Measurements from ENCODE around the gene PPP2R2D. TPM values are rescaled to one million over a fixed set of nuclear protein-coding genes. Genes with fewer than 3 reads are reported as not detected.

Gene PPP2R2D
- total RNA-seq, 1 donor = 23.9 TPM

GRCh38 chr10:131972474-131973071 lies 71.8 kb downstream of the PPP2R2D start:
- H3K9me3 ChIP-seq (ENCODE audit: low read depth, low read length) = no peaks in the 10 kb centered on the region
- DNase-seq (ENCODE audit: insufficient read length, low spot score, missing footprints) = peak; percentile 92
- H3K36me3 ChIP-seq (ENCODE audit: insufficient read depth, low read length) = peaks cover 30% of the 10 kb centered on the region
- no peak overlapping the region for H3K27ac ChIP-seq (ENCODE audit: low read depth, low read length)
- TF ChIP-seq, protein P1, sequence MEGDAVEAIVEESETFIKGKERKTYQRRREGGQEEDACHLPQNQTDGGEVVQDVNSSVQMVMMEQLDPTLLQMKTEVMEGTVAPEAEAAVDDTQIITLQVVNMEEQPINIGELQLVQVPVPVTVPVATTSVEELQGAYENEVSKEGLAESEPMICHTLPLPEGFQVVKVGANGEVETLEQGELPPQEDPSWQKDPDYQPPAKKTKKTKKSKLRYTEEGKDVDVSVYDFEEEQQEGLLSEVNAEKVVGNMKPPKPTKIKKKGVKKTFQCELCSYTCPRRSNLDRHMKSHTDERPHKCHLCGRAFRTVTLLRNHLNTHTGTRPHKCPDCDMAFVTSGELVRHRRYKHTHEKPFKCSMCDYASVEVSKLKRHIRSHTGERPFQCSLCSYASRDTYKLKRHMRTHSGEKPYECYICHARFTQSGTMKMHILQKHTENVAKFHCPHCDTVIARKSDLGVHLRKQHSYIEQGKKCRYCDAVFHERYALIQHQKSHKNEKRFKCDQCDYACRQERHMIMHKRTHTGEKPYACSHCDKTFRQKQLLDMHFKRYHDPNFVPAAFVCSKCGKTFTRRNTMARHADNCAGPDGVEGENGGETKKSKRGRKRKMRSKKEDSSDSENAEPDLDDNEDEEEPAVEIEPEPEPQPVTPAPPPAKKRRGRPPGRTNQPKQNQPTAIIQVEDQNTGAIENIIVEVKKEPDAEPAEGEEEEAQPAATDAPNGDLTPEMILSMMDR (IDR thresholded peaks at IDR 0.05; ENCODE audit: extremely low read depth, low read depth, low read length) = no peak
- peaks cover 60% of the 10 kb centered on the region for H3K79me2 ChIP-seq (ENCODE audit: insufficient read depth, low read length)
- H3K27me3 ChIP-seq (ENCODE audit: insufficient read depth, low read length) = no peaks in the 10 kb centered on the region
- H2AFZ ChIP-seq (ENCODE audit: low read length) = no peak overlapping the region
- H3K4me1 ChIP-seq (ENCODE audit: insufficient read depth, low read length) = peaks cover 10% of the 10 kb centered on the region
- peak overlapping the region; percentile 42 for H3K4me3 ChIP-seq (ENCODE audit: insufficient read depth, low read length)
- peaks cover 34% of the 10 kb centered on the region for H4K20me1 ChIP-seq (ENCODE audit: insufficient read depth, low read length)
- H3K4me2 ChIP-seq (ENCODE audit: insufficient read depth, low read length) = peak overlapping the region; percentile 72

GRCh38 chr10:131973160-131973951 lies 72.5 kb downstream of the PPP2R2D start:
- DNase-seq (ENCODE audit: insufficient read length, low spot score, missing footprints) = no peak
- peaks cover 68% of the 10 kb centered on the region for H3K79me2 ChIP-seq (ENCODE audit: insufficient read depth, low read length)
- H3K4me3 ChIP-seq (ENCODE audit: insufficient read depth, low read length) = peak overlapping the region; percentile 30
- no peaks in the 10 kb centered on the region for H3K27me3 ChIP-seq (ENCODE audit: insufficient read depth, low read length)
- H3K4me1 ChIP-seq (ENCODE audit: insufficient read depth, low read length) = peaks cover 10% of the 10 kb centered on the region
- H4K20me1 ChIP-seq (ENCODE audit: insufficient read depth, low read length) = peaks cover 35% of the 10 kb centered on the region
- H3K9me3 ChIP-seq (ENCODE audit: low read depth, low read length) = no peaks in the 10 kb centered on the region
- H3K4me2 ChIP-seq (ENCODE audit: insufficient read depth, low read length) = peak overlapping the region; percentile 72
- no peak overlapping the region for H2AFZ ChIP-seq (ENCODE audit: low read length)
- H3K27ac ChIP-seq (ENCODE audit: low read depth, low read length) = no peak overlapping the region
- TF ChIP-seq, protein P1 (IDR thresholded peaks at IDR 0.05; ENCODE audit: extremely low read depth, low read depth, low read length) = no peak
- H3K36me3 ChIP-seq (ENCODE audit: insufficient read depth, low read length) = peaks cover 30% of the 10 kb centered on the region

- TF ChIP-seq, protein P1 (IDR thresholded peaks at IDR 0.05; ENCODE audit: extremely low read depth, low read depth, low read length) = no peak
- Histone ChIP-seq H3K4me3 (ENCODE audit: insufficient read depth, low read length) (no peak overlapping the region), H2AFZ (ENCODE audit: low read length) (no peak overlapping the region), H3K79me2 (ENCODE audit: insufficient read depth, low read length) (peaks cover 77% of the 10 kb centered on the region), H3K27me3 (ENCODE audit: insufficient read depth, low read length) (no peaks in the 10 kb centered on the region), H3K27ac (ENCODE audit: low read depth, low read length) (no peak overlapping the region), H3K4me1 (ENCODE audit: insufficient read depth, low read length) (peaks cover 12% of the 10 kb centered on the region), H3K36me3 (ENCODE audit: insufficient read depth, low read length) (peaks cover 22% of the 10 kb centered on the region), H3K4me2 (ENCODE audit: insufficient read depth, low read length) (no peak overlapping the region), H4K20me1 (ENCODE audit: insufficient read depth, low read length) (peaks cover 43% of the 10 kb centered on the region), H3K9me3 (ENCODE audit: low read depth, low read length) (no peaks in the 10 kb centered on the region)
- no peak for DNase-seq (ENCODE audit: insufficient read length, low spot score, missing footprints)
Observed at GRCh38 chr10:131974034-131974817, 73.4 kb downstream of the PPP2R2D start.
